DND-41 (cell line): Measurements from ENCODE around the gene IDH2.

Experiments
- EZH2 ChIP-seq: IDR thresholded peaks from 3 replicates; pipeline ENCODE4 v1.6.1; 2012; ENCODE audit warnings: borderline replicate concordance, low read depth, mild to moderate bottlenecking, moderate library complexity, low read length, inconsistent platforms; ENCODE audit not compliant: severe bottlenecking
- TF ChIP-seq, protein P1 (sequence below): IDR thresholded peaks from 2 replicates; pipeline ENCODE4 v1.5.1; 2012; ENCODE audit warnings: borderline replicate concordance, low read length, moderate library complexity, mild to moderate bottlenecking; ENCODE audit not compliant: poor library complexity, severe bottlenecking; ENCODE audit errors: extremely low read depth

DNA sequence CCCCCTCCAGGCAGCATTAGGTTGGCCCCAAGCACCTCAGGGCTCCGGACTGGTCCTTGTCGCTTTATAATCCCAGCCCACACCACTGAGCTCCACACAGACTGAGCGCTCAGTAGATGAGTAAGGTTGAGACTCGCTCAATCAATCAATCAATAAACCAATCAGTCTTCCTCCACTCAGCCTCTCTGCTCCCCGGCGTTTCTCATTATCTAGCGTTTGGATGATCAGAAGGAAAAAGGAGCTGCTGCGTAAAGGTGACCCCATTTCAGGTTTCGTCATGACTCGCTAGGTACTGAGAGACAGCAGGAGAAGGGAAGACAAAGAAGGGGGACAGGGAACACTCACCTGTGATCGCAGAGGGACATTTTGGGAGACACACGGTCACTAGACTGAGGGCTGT lies 59.9 kb downstream of the IDH2 start:
- TF ChIP-seq, protein P1, sequence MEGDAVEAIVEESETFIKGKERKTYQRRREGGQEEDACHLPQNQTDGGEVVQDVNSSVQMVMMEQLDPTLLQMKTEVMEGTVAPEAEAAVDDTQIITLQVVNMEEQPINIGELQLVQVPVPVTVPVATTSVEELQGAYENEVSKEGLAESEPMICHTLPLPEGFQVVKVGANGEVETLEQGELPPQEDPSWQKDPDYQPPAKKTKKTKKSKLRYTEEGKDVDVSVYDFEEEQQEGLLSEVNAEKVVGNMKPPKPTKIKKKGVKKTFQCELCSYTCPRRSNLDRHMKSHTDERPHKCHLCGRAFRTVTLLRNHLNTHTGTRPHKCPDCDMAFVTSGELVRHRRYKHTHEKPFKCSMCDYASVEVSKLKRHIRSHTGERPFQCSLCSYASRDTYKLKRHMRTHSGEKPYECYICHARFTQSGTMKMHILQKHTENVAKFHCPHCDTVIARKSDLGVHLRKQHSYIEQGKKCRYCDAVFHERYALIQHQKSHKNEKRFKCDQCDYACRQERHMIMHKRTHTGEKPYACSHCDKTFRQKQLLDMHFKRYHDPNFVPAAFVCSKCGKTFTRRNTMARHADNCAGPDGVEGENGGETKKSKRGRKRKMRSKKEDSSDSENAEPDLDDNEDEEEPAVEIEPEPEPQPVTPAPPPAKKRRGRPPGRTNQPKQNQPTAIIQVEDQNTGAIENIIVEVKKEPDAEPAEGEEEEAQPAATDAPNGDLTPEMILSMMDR = no peak
- no peak for TF ChIP-seq EZH2
